GM08714 (cell line): ENCODE data around the gene DPP6.

ENCODE experiments used
- H3K4me3 ChIP-seq: fragments of 200-500 bp; sonication (Bioruptor generic); 2 replicates; pipeline ENCODE4 v1.5.1; 2014; ENCODE audit warnings: mild to moderate bottlenecking, low read length, inconsistent platforms
- ZNF274 ChIP-seq: IDR thresholded peaks from 2 replicates; pipeline ENCODE4 v1.6.1; 2012; ENCODE audit warnings: mild to moderate bottlenecking, low read depth, low read length

DPP6 gene

GRCh38 chr7:154505362-154505761, 453.2 kb downstream of the DPP6 start:
- TF ChIP-seq ZNF274: no peak
- H3K4me3 ChIP-seq: no peak overlapping the region

- no peak for TF ChIP-seq ZNF274
- H3K4me3 ChIP-seq: no peak overlapping the region
Measured at GRCh38 chr7:154509192-154509591, 457.0 kb downstream of the DPP6 start.

- H3K4me3 ChIP-seq: no peak overlapping the region
- TF ChIP-seq ZNF274: no peak
Measured at GRCh38 chr7:154512121-154512833, 460.1 kb downstream of the DPP6 start.

- TF ChIP-seq ZNF274: no peak
Measured at GRCh38 chr7:154517768-154518167, 465.6 kb downstream of the DPP6 start.

GRCh38 chr7:154519229-154519628, 467.0 kb downstream of the DPP6 start:
- TF ChIP-seq ZNF274: no peak
- no peak overlapping the region for H3K4me3 ChIP-seq

More at GRCh38 chr7:154517768-154518167, 465.6 kb downstream of the DPP6 start:
- H3K4me3 ChIP-seq: no peak overlapping the region

GRCh38 chr7:154530136-154530535, 477.9 kb downstream of the DPP6 start:
- TF ChIP-seq ZNF274: no peak
- H3K4me3 ChIP-seq: no peak overlapping the region

GRCh38 chr7:154532771-154533170, 480.6 kb downstream of the DPP6 start:
- TF ChIP-seq ZNF274: no peak
- H3K4me3 ChIP-seq: no peak overlapping the region

GRCh38 chr7:154540596-154540995, 488.4 kb downstream of the DPP6 start:
- no peak for TF ChIP-seq ZNF274
- H3K4me3 ChIP-seq: no peak overlapping the region

GRCh38 chr7:154541606-154542005, 489.4 kb downstream of the DPP6 start:
- no peak for TF ChIP-seq ZNF274

GRCh38 chr7:154546946-154547587, 494.9 kb downstream of the DPP6 start:
- H3K4me3 ChIP-seq: no peak overlapping the region
- TF ChIP-seq ZNF274: no peak

More at GRCh38 chr7:154541606-154542005, 489.4 kb downstream of the DPP6 start:
- H3K4me3 ChIP-seq: no peak overlapping the region

- H3K4me3 ChIP-seq: no peak overlapping the region
- TF ChIP-seq ZNF274: no peak
Measured at GRCh38 chr7:154553711-154554265, 501.6 kb downstream of the DPP6 start.

GRCh38 chr7:154559454-154559853, 507.3 kb downstream of the DPP6 start:
- TF ChIP-seq ZNF274: no peak
- H3K4me3 ChIP-seq: no peak overlapping the region

GRCh38 chr7:154564676-154565075, 512.5 kb downstream of the DPP6 start:
- TF ChIP-seq ZNF274: no peak
- no peak overlapping the region for H3K4me3 ChIP-seq

- TF ChIP-seq ZNF274: no peak
- H3K4me3 ChIP-seq: no peak overlapping the region
Measured at GRCh38 chr7:154566877-154567276, 514.7 kb downstream of the DPP6 start.

GRCh38 chr7:154568346-154568745, 516.1 kb downstream of the DPP6 start:
- H3K4me3 ChIP-seq: no peak overlapping the region
- TF ChIP-seq ZNF274: no peak

GRCh38 chr7:154569916-154570315, 517.7 kb downstream of the DPP6 start:
- TF ChIP-seq ZNF274: no peak
- H3K4me3 ChIP-seq: no peak overlapping the region
